ENCODE results near the gene CETN1.

DNA sequence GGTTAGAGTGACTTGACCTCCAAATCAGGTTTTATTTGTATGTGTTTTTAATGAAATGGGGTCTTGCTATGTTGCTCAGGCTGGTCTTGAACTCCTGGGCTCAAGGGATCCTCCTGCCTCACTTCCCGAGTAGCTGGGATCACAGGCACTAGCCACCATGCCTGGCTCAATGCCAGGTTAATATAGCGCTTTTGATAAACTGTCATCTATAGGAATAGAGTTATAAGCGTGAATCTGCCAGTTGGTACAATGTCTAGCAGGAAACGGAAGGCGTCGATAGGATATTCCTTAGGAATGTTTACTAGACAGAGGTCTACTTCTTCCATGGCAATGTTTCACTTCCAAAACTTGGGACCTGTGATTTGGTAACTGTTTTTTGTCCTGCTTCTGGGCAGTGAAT, 42.1 kb downstream of the CETN1 start:
- TF ChIP-seq POLR2AphosphoS5 (IDR thresholded peaks at IDR 0.05) (no peak), SMC3 (conservative IDR thresholded peaks at IDR 0.05; ENCODE audit: poor library complexity) (no peak)
